Kidney epithelial cell (primary cell): ENCODE results near the gene DGKA. TPM values are rescaled to one million over a fixed set of nuclear protein-coding genes. Genes with fewer than 3 reads are reported as not detected.
"Not testable (repeated sequence)": the region's sequence is repeated elsewhere in the genome, so short reads cannot be mapped to it uniquely, and the experiment has no call there.

Source experiments
- DNase-seq: peaks from one replicate; pipeline ENCODE4 v3.0.0-alpha.2; 2010; ENCODE audit warnings: low read depth
- H3K27me3 ChIP-seq: 2 replicates; pipeline ENCODE4 v1.6.0; 2011; ENCODE audit warnings: low read length; ENCODE audit not compliant: control insufficient read depth, insufficient read depth
- H3K36me3 ChIP-seq: 2 replicates; pipeline ENCODE4 v1.5.1; 2011; ENCODE audit warnings: low read length; ENCODE audit not compliant: control insufficient read depth, insufficient read depth
- H3K4me3 ChIP-seq: 2 replicates; pipeline ENCODE4 v1.5.1; 2011; ENCODE audit warnings: low read depth, mild to moderate bottlenecking, control low read depth, low read length
- total RNA-seq: library from RNA; depleted of rRNA; stranded (reverse); fragments of >200 nt; gene quantifications from 2 replicates; pipeline ENCODE4 v1.2.3, GENCODE V29; 2015
- TF ChIP-seq, protein P1 (sequence below): IDR thresholded peaks from 2 replicates; pipeline ENCODE4 v1.5.1; 2011; ENCODE audit warnings: mild to moderate bottlenecking, moderate library complexity, low read length, control low read depth, inconsistent platforms; ENCODE audit not compliant: insufficient read depth, poor library complexity, severe bottlenecking

Gene DGKA
- total RNA-seq, 1 donor from 2014 or later, result 59.4 TPM

DNA sequence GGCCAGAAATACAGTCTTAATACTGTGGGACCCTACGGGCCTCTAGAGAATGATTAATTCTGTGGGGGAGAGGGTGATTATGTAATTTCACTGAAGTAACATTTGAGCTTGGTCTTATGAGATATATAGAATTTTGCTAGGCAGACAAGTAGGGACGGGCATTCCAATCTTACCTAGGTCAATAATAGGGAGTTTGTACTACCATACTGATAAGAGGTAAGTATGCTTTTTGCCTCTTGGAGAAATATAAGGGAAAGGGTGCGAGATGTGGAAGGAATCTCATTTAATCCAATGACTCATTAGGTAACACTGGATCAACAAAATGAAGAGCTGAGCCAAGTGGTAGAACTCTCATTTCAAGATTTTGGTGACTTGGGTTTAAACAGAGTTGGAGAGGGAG, 48.1 kb downstream of the DGKA start:
- Histone ChIP-seq H3K27me3 (no peaks in the 10 kb centered on the region), H3K36me3 (peaks cover 4% of the 10 kb centered on the region), H3K4me3 (no peak overlapping the region)
- TF ChIP-seq, protein P1, sequence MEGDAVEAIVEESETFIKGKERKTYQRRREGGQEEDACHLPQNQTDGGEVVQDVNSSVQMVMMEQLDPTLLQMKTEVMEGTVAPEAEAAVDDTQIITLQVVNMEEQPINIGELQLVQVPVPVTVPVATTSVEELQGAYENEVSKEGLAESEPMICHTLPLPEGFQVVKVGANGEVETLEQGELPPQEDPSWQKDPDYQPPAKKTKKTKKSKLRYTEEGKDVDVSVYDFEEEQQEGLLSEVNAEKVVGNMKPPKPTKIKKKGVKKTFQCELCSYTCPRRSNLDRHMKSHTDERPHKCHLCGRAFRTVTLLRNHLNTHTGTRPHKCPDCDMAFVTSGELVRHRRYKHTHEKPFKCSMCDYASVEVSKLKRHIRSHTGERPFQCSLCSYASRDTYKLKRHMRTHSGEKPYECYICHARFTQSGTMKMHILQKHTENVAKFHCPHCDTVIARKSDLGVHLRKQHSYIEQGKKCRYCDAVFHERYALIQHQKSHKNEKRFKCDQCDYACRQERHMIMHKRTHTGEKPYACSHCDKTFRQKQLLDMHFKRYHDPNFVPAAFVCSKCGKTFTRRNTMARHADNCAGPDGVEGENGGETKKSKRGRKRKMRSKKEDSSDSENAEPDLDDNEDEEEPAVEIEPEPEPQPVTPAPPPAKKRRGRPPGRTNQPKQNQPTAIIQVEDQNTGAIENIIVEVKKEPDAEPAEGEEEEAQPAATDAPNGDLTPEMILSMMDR, result no peak
- no peak for DNase-seq

DNA sequence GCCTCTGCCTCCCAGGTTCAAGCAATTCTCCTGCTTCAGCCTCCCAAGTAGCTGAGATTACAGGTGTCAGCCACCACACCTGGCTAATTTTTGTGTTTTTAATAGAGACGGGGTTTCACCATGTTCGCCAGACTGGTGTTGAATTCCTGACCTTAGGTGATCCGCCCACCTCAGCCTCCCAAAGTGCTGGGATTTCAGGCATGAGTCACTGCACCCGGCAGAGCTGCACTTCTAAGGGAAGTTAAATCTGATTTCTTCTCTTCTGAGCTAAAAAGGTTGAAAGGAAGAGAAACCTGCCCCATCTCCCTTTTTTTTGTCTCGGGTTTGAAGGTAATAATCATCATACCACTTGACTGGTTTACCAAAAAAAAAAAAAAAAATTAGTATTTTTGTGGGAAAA, 50.9 kb downstream of the DGKA start:
- not testable (repeated sequence) for H3K36me3 ChIP-seq, DNase-seq, H3K27me3 ChIP-seq, H3K4me3 ChIP-seq

DNA sequence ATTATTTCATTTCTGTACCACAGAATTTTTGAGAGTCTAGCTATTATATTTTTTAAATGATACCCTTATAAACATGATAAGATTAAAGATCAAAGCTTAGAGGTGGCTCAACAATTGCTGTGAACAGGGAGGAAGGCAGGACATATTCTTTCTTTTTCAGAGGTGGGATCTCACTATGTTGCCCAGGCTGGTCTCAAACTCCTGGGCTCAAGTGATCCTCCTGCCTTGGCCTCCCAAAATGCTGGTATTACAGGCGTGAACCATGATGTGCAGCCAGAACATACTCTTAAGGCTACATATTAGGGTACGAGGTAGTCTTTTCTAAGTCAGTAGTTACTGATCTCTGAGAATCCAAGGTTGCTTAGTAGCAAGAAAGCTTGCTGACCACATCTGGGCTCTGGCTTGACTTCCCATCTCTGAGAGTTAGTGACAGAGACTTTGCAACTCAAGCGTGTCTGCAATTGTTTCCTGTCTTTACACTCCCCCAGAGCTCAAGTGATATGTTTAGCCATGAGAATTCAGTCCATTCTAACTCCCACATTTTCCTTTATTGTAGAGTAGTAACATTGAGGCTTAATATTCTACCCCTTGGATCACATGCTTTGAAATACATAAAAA, 51.5 kb downstream of the DGKA start:
- Histone ChIP-seq H3K4me3 (no peak overlapping the region), H3K27me3 (no peaks in the 10 kb centered on the region), H3K36me3 (peaks cover 3% of the 10 kb centered on the region)
- peak; percentile 74 for DNase-seq
- TF ChIP-seq, protein P1, result no peak

DNA sequence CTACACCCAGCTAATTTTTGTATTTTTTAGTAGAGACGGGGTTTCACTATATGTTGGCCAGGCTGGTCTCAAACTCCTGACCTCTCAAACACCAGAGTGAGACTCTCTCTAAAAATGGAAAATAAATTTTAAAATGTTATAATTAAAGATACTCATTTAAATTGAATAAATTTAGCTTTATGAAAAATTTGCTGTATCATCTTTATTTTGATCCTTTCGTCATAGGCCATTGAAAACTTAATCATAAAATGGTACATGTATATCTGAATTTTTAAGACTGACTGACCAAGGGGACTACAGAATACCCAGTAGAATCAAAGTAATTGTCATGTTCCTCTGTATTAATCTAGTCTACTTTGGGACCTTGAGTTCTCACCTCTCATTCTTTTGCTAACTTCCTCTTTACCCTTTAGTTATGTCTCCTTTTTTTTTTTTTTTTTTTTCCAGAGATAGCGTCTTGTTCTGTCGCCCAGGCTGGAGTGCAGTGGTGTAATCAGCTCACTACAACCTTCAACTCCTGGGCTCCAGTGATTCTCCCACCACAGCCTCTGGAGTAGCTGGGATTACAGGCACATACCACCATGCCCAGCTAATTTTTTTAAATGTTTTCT, 52.4 kb downstream of the DGKA start:
- H3K27me3 ChIP-seq, result no peaks in the 10 kb centered on the region
- peaks cover 3% of the 10 kb centered on the region for H3K36me3 ChIP-seq
- no peak overlapping the region for H3K4me3 ChIP-seq
- TF ChIP-seq, protein P1, result no peak
- no peak for DNase-seq

DNA sequence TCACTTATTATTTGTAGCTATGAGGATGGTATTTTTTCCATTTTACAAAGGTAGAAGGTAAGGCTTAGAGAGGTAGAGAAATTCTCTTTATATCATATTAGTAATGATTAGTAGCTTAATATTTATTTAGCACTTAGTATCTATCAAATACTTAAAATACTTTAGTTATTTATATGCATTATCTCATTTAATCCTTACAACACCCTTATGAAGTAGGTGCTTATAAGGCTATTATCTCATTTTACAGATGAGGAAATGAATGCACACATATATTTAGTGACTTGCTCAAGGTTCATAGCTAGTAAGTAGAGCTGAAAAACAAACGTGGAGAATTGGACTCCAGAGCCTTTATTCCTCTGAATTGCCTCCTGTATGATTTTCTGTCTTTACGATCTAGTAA, 53.9 kb downstream of the DGKA start:
- DNase-seq, result no peak

DNA sequence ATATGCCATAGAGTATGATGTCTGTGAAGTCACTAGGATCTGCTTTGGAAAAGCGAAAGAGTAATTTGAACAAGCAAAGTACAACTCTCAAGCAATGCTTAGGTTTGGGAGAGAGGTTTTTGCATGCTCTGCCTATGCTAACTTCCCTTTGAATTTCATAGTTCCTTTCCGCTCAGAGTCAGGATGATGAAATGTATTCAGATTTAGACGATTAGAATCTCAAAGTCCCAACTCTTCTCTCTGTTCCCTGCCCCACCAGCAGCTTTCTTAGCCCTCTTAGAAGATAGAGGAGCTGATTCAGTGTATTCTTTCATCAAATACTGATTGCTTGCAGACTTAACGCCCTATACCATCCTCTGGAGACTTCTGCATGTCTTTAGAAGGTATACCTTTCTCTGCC, 54.4 kb downstream of the DGKA start:
- Histone ChIP-seq H3K36me3 (peaks cover 5% of the 10 kb centered on the region), H3K27me3 (no peaks in the 10 kb centered on the region), H3K4me3 (no peak overlapping the region)
- TF ChIP-seq, protein P1, result no peak
- no peak for DNase-seq

More for the DNA sequence above, 53.9 kb downstream of the DGKA start:
- TF ChIP-seq, protein P1, result no peak
- H3K4me3 ChIP-seq, result no peak overlapping the region
- peaks cover 5% of the 10 kb centered on the region for H3K36me3 ChIP-seq
- no peaks in the 10 kb centered on the region for H3K27me3 ChIP-seq

DNA sequence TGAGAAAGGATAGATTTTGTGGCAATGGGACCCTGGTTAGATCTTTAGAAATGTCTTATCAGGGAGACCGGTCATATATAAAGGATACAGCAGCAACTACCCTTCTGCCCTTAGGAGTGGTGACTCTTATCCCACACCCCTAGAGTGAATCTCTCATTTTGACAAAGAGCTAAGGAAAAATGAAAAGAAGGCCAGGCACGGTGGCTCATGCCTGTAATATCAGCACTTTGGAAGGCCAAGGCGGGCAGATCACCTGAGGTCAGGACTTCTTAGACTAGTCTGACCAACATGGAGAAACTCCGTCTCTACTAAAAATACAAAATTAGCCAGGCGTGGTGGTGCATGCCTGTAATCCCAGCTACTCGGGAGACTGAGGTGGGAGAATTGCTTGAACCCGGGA, 55.0 kb downstream of the DGKA start:
- not testable (repeated sequence) for DNase-seq, H3K4me3 ChIP-seq, H3K27me3 ChIP-seq, H3K36me3 ChIP-seq
